HL-60 (cell line): ENCODE results near the gene C2orf80.

Experiments used
- DNase-seq, 2 experiments: peaks; one replicate each; pipeline ENCODE4 v3.0.0-alpha.2; 2010 to 2020; ENCODE audit warnings: low read depth in 1 of 2, low spot score in 1 of 2
- H3K27ac ChIP-seq: fragments of 250-450 bp; sonication (Bioruptor Pico); replicated peaks from 2 replicates; pipeline ENCODE4 v1.5.1; 2020; ENCODE audit warnings: mild to moderate bottlenecking, moderate library complexity
- H3K27me3 ChIP-seq: fragments of 250-450 bp; sonication (Bioruptor Pico); 2 replicates; pipeline ENCODE4 v1.5.1; 2021; ENCODE audit warnings: mild to moderate bottlenecking, moderate library complexity; ENCODE audit not compliant: insufficient read depth, poor library complexity, severe bottlenecking
- H3K4me3 ChIP-seq: replicated peaks from 2 replicates; pipeline ENCODE4 v1.5.1; 2011; ENCODE audit warnings: mild to moderate bottlenecking, control low read depth, low read length; ENCODE audit not compliant: insufficient read depth
- CTCF ChIP-seq: IDR thresholded peaks from one replicate; pipeline ENCODE4 v1.5.1; 2011; ENCODE audit warnings: low read length, control low read depth, inconsistent platforms; ENCODE audit not compliant: insufficient read depth
- GABPA ChIP-seq: IDR thresholded peaks from 2 replicates; pipeline ENCODE4 v1.6.1; 2012; ENCODE audit warnings: low read depth
- POLR2AphosphoS5 ChIP-seq: IDR thresholded peaks from 2 replicates; pipeline ENCODE4 v1.6.1; 2012; ENCODE audit warnings: low read depth
- REST ChIP-seq: IDR thresholded peaks from 2 replicates; pipeline ENCODE4 v1.6.1; 2012; ENCODE audit warnings: low read depth; ENCODE audit not compliant: insufficient replicate concordance
- SPI1 ChIP-seq: IDR thresholded peaks from 2 replicates; pipeline ENCODE4 v1.6.1; 2012; ENCODE audit warnings: low read depth, mild to moderate bottlenecking, borderline replicate concordance

Gene C2orf80

GRCh38 chr2:208129744-208130711, 59.8 kb downstream of the C2orf80 start, which contains the start of gene CRYGC:
Gene CRYGC (minus strand): TSS chr2:208129828. CDS start chr2:208129792, 36 bp downstream.
- DNase-seq = no peak
- no peak within 1 kb of the TSS for H3K27ac ChIP-seq
- no peak within 1 kb of the TSS for H3K4me3 ChIP-seq
- H3K27me3 ChIP-seq = no peaks in the 10 kb centered on the region
- TF ChIP-seq CTCF (no peak), GABPA (no peak), REST (no peak), SPI1 (no peak), POLR2AphosphoS5 (no peak)

GRCh38 chr2:208128136-208128535, 61.7 kb downstream of the C2orf80 start:
- Histone ChIP-seq H3K4me3 (no peak overlapping the region), H3K27me3 (no peaks in the 10 kb centered on the region), H3K27ac (no peak overlapping the region)
- DNase-seq = no peak
- TF ChIP-seq CTCF (no peak), POLR2AphosphoS5 (no peak), REST (no peak)

GRCh38 chr2:208127090-208127489, 62.7 kb downstream of the C2orf80 start:
- Histone ChIP-seq H3K27ac (no peak overlapping the region), H3K4me3 (no peak overlapping the region), H3K27me3 (no peaks in the 10 kb centered on the region)
- TF ChIP-seq SPI1 = no peak
- no peak for TF ChIP-seq GABPA
- no peak for TF ChIP-seq POLR2AphosphoS5
- TF ChIP-seq REST = no peak
- no peak for TF ChIP-seq CTCF
- no peak for DNase-seq
